Tibial nerve (tissue), 4 donors: ENCODE results near the gene TAF1C. TPM values are rescaled to one million over a fixed set of nuclear protein-coding genes. Genes with fewer than 3 reads are reported as not detected.

Experiments used
- DNase-seq, 2 donors: peaks; one replicate each; pipeline ENCODE4 v3.0.0-alpha.2; 2019; ENCODE audit warnings: low spot score in 2 of 2
- H3K27ac ChIP-seq, 4 donors: fragments of 200-600 bp; sonication (generic) in 3 of 4; one replicate each; pipeline ENCODE4 v1.5.1; 2017 to 2019; ENCODE audit warnings: mild to moderate bottlenecking in 1 of 4
- H3K27me3 ChIP-seq, 2 donors: fragments of 200-600 bp; sonication (generic) in 1 of 2; one replicate each; pipeline versions ENCODE4 v1.5.1 to v1.6.0; 2017 to 2019
- H3K36me3 ChIP-seq, 3 donors: fragments of 200-600 bp; sonication (generic); one replicate each; pipeline ENCODE4 v1.5.1; 2018 to 2019
- H3K4me1 ChIP-seq, 4 donors: fragments of 200-600 bp; sonication (generic) in 3 of 4; one replicate each; pipeline ENCODE4 v1.5.1; 2017 to 2019
- H3K4me3 ChIP-seq, 4 donors: fragments of 200-600 bp; sonication (generic) in 3 of 4; one replicate each; pipeline ENCODE4 v1.5.1; 2017 to 2019; ENCODE audit warnings: mild to moderate bottlenecking in 1 of 4, moderate library complexity in 1 of 4
- H3K9me3 ChIP-seq, 4 donors: fragments of 200-600 bp; sonication (generic) in 3 of 4; one replicate each; pipeline ENCODE4 v1.5.1; 2017 to 2019
- CTCF ChIP-seq, 5 experiments: fragments of 200-600 bp in 3 of 5; fragments of 450-650 bp in 2 of 5; sonication (generic) in 3 of 5; IDR thresholded peaks; one replicate each; pipeline ENCODE4 v1.5.1; 2016 to 2019; ENCODE audit warnings: antibody characterized with exemption in 5 of 5, mild to moderate bottlenecking in 3 of 5, moderate library complexity in 2 of 5
- EP300 ChIP-seq, 2 donors: sonication (generic); formaldehyde crosslinking; IDR thresholded peaks; one replicate each; pipeline ENCODE4 v1.6.1; 2017; ENCODE audit warnings: antibody characterized with exemption in 2 of 2, mild to moderate bottlenecking in 1 of 2
- POLR2A ChIP-seq, 2 donors: fragments of 450-650 bp; IDR thresholded peaks; one replicate each; pipeline ENCODE4 v1.6.1; 2017; ENCODE audit warnings: antibody characterized with exemption in 2 of 2, mild to moderate bottlenecking in 2 of 2, moderate library complexity in 2 of 2
- WGBS, 2 donors: methylation state at CpG; one replicate each; pipeline ENCODE4 v1.1.5; 2018; 5-methylcytosine and 5-hydroxymethylcytosine counted together
- total RNA-seq, 4 donors: library from RNA; depleted of rRNA; stranded (reverse); fragments of >200 nt; gene quantifications; one replicate each; pipeline ENCODE4 v1.1.0, GENCODE V29; 2016

TAF1C gene
- total RNA-seq, 4 donors from 2014 or later: 50.7 to 109 (median 73.9) TPM

- H3K36me3 ChIP-seq: peaks cover 0 to 67% (median 14%) of the 10 kb centered on the region in 3 donors
- H3K4me1 ChIP-seq: peaks cover 0 to 33% (median 6%) of the 10 kb centered on the region in 4 donors
- TF ChIP-seq EP300 (IDR thresholded peaks at IDR 0.05): no peak
- TF ChIP-seq CTCF (IDR thresholded peaks at IDR 0.05): no peak
- no peak for TF ChIP-seq POLR2A (IDR thresholded peaks at IDR 0.05)
- H3K9me3 ChIP-seq: no peaks in the 10 kb centered on the region
- H3K27ac ChIP-seq: peak overlapping the region in 1 of 4 donors; percentile 47
- H3K27me3 ChIP-seq: no peaks in the 10 kb centered on the region
- WGBS, 2 donors: 88 to 96% methylated on average over 5 of the region's 5 CpGs
- no peak for DNase-seq
- no peak overlapping the region for H3K4me3 ChIP-seq
Measured at GRCh38 chr16:84183572-84183875, 3.3 kb downstream of the TAF1C start.

GRCh38 chr16:84182680-84183571 is 3.9 kb downstream of the TAF1C start:
- Histone ChIP-seq H3K36me3 (peaks cover 0 to 71% (median 14%) of the 10 kb centered on the region in 3 donors), H3K9me3 (no peaks in the 10 kb centered on the region), H3K4me1 (peaks cover 0 to 39% (median 9%) of the 10 kb centered on the region in 4 donors), H3K27me3 (no peaks in the 10 kb centered on the region), H3K27ac (peak overlapping the region in 1 of 4 donors; percentile 47), H3K4me3 (no peak overlapping the region)
- TF ChIP-seq EP300 (IDR thresholded peaks at IDR 0.05) (no peak), CTCF (IDR thresholded peaks at IDR 0.05) (no peak), POLR2A (IDR thresholded peaks at IDR 0.05) (no peak)
- 92 to 97% methylated on average over 22 to 26 of the region's 26 CpGs for WGBS, 2 donors
- no peak for DNase-seq

GRCh38 chr16:84182104-84182503 is 4.8 kb downstream of the TAF1C start:
- DNase-seq: no peak
- Histone ChIP-seq H3K27ac (no peak overlapping the region), H3K27me3 (no peaks in the 10 kb centered on the region), H3K4me3 (no peak overlapping the region), H3K4me1 (peaks cover 0 to 44% (median 17%) of the 10 kb centered on the region in 4 donors), H3K9me3 (no peaks in the 10 kb centered on the region), H3K36me3 (peaks cover 0 to 71% (median 14%) of the 10 kb centered on the region in 3 donors)
- no peak for TF ChIP-seq EP300 (IDR thresholded peaks at IDR 0.05)
- TF ChIP-seq POLR2A (IDR thresholded peaks at IDR 0.05): no peak
- WGBS, 2 donors: 96% methylated on average over 14 to 18 of the region's 18 CpGs

GRCh38 chr16:84181144-84181915 is 5.5 kb downstream of the TAF1C start:
- peaks cover 0 to 71% (median 14%) of the 10 kb centered on the region in 3 donors for H3K36me3 ChIP-seq
- no peak overlapping the region for H3K27ac ChIP-seq
- H3K9me3 ChIP-seq: no peaks in the 10 kb centered on the region
- no peak for DNase-seq
- TF ChIP-seq CTCF (IDR thresholded peaks at IDR 0.05) (no peak), EP300 (IDR thresholded peaks at IDR 0.05) (no peak), POLR2A (IDR thresholded peaks at IDR 0.05) (no peak)
- no peak overlapping the region for H3K4me3 ChIP-seq
- peaks cover 0 to 51% (median 23%) of the 10 kb centered on the region in 4 donors for H3K4me1 ChIP-seq
- no peaks in the 10 kb centered on the region for H3K27me3 ChIP-seq
- WGBS, 2 donors: 86 to 94% methylated on average over 29 to 40 of the region's 41 CpGs

GRCh38 chr16:84180519-84181140 is 6.2 kb downstream of the TAF1C start:
- DNase-seq: no peak
- H3K4me3 ChIP-seq: no peak overlapping the region
- TF ChIP-seq CTCF (IDR thresholded peaks at IDR 0.05): no peak
- no peak for TF ChIP-seq EP300 (IDR thresholded peaks at IDR 0.05)
- peaks cover 0 to 51% (median 25%) of the 10 kb centered on the region in 4 donors for H3K4me1 ChIP-seq
- no peaks in the 10 kb centered on the region for H3K27me3 ChIP-seq
- H3K27ac ChIP-seq: peak overlapping the region in 1 of 4 donors; percentile 48
- peaks cover 0 to 71% (median 14%) of the 10 kb centered on the region in 3 donors for H3K36me3 ChIP-seq
- H3K9me3 ChIP-seq: no peaks in the 10 kb centered on the region
- WGBS, 2 donors: 74 to 83% methylated on average over 13 to 21 of the region's 21 CpGs
